HepG2 (cell line): ENCODE data around the gene GNL3. TPM values are rescaled to one million over a fixed set of nuclear protein-coding genes. Genes with fewer than 3 reads are reported as not detected.

Source experiments
- ATF2 ChIP-seq: sonication (generic); formaldehyde crosslinking; IDR thresholded peaks from 2 replicates; pipeline ENCODE4 v1.4.0; 2020; ENCODE audit warnings: missing genetic modification reagents
- CHD2 ChIP-seq: IDR thresholded peaks from 2 replicates; pipeline ENCODE4 v1.6.1; 2011; ENCODE audit warnings: low read depth, low read length, improper control_type of control experiment
- HNRNPLL ChIP-seq: fragments of 200-400 bp; formaldehyde crosslinking; IDR thresholded peaks from 2 replicates; pipeline ENCODE4 v1.6.1; 2017; ENCODE audit warnings: mild to moderate bottlenecking, low read depth, low read length; ENCODE audit not compliant: poor library complexity, severe bottlenecking
- MED13 ChIP-seq: sonication (generic); formaldehyde crosslinking; IDR thresholded peaks from 2 replicates; pipeline ENCODE4 v1.5.0; 2020; ENCODE audit warnings: missing genetic modification reagents
- NFYB ChIP-seq: sonication (generic); formaldehyde crosslinking; IDR thresholded peaks from 2 replicates; pipeline ENCODE4 v1.4.0; 2020; ENCODE audit warnings: missing genetic modification reagents
- PLRG1 ChIP-seq: fragments of 450-650 bp; conservative IDR thresholded peaks from 2 replicates; pipeline ENCODE4 v1.6.1; 2016
- RFX5 ChIP-seq: IDR thresholded peaks from 2 replicates; pipeline ENCODE4 v1.6.1; 2011; ENCODE audit warnings: low read depth, low read length, improper control_type of control experiment
- TEAD2 ChIP-seq: sonication (generic); formaldehyde crosslinking; IDR thresholded peaks from 2 replicates; pipeline ENCODE4 v1.9.0; 2021; ENCODE audit warnings: missing genetic modification reagents
- ZHX2 ChIP-seq, 2 experiments: sonication (generic) in 1 of 2; formaldehyde crosslinking in 1 of 2; IDR thresholded peaks; 2 replicates each; pipeline versions ENCODE4 v1.6.1 to v1.9.0; 2014 to 2022; ENCODE audit warnings: antibody characterized with exemption in 1 of 2, borderline replicate concordance in 1 of 2, inconsistent platforms in 1 of 2, low read depth in 1 of 2, missing genetic modification reagents in 1 of 2
- ZNF350 ChIP-seq: sonication (generic); formaldehyde crosslinking; IDR thresholded peaks from 2 replicates; pipeline ENCODE4 v1.4.0; 2020; ENCODE audit warnings: mild to moderate bottlenecking, low read depth, missing genetic modification reagents, borderline replicate concordance
- ZNF484 ChIP-seq: sonication (generic); formaldehyde crosslinking; IDR thresholded peaks from 2 replicates; pipeline ENCODE4 v1.5.1; 2020; ENCODE audit warnings: mild to moderate bottlenecking, low read depth, missing genetic modification reagents, borderline replicate concordance
- ZNF652 ChIP-seq: IDR thresholded peaks from 2 replicates; pipeline ENCODE4 v1.6.1; 2016; ENCODE audit warnings: low read depth, borderline replicate concordance
- ZNF790 ChIP-seq: sonication (generic); formaldehyde crosslinking; IDR thresholded peaks from 2 replicates; pipeline ENCODE4 v1.8.0; 2022; ENCODE audit warnings: missing genetic modification reagents, mild to moderate bottlenecking, borderline replicate concordance
- polyA plus RNA-seq, 8 experiments: library from polyadenylated mRNA; depleted of rRNA in 3 of 8; stranded (reverse) in 7 of 8; unstranded in 1 of 8; fragments of >200 nt; fragmentation: Illumina TruSeq in 4 of 8; extraction: Trizol in 4 of 8; gene quantifications; 2 replicates each; pipeline versions ENCODE4 v1.2.1 to v1.2.3, GENCODE V29; 2011 to 2016; ENCODE audit warnings: low read depth in 4 of 8, missing spikeins in 1 of 8, mixed read lengths in 1 of 8; ENCODE audit not compliant: insufficient read depth in 1 of 8
- total RNA-seq, 5 experiments: library from RNA; depleted of rRNA; stranded (reverse); fragments of >200 nt; fragmentation: Illumina TruSeq; extraction: Trizol; gene quantifications; 2 replicates each; pipeline ENCODE4 v1.2.3, GENCODE V29; 2016; ENCODE audit warnings: low read depth in 1 of 5
- TF ChIP-seq, protein P1 (sequence below): IDR thresholded peaks from 2 replicates; pipeline ENCODE4 v1.6.1; 2012; ENCODE audit warnings: low read depth, low read length, improper control_type of control experiment
- TF ChIP-seq, protein P2 (sequence below): sonication (generic); formaldehyde crosslinking; IDR thresholded peaks from 2 replicates; pipeline ENCODE4 v1.4.0; 2020; ENCODE audit warnings: missing genetic modification reagents, mild to moderate bottlenecking, borderline replicate concordance
- TF ChIP-seq, protein P3 (sequence below): sonication (generic); formaldehyde crosslinking; IDR thresholded peaks from 2 replicates; pipeline ENCODE4 v1.4.0; 2020; ENCODE audit warnings: missing genetic modification reagents

Gene GNL3
- total and polyA plus RNA-seq, 2 of the 13 experiments (the other 11 are each of a cell fraction or from before 2014, with no cell fraction given) = 129 to 257 TPM

DNA sequence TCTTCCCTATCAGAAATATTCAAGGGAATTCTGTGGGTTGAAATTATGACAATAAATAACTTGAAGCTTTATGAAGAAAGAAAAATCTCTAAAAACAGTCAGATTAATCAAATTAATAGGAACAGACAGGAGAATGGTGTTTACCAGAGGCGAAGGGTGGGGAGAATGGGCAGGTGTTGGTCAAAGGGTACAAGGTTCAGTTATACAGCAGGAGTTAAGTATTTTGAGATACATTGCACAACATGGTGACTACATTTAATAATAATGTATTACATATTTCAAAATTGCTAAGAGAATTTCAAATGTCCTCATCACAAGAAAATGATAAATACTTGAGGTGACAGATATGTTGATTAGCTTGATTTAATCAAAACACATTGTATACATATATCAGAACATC, 38.7 kb downstream of the GNL3 start (continued):
- TF ChIP-seq ZHX2 (IDR thresholded peaks at IDR 0.05; ENCODE audit: low read depth) = no peak
- no peak for TF ChIP-seq ZHX2 (CRISPR knock-in tag; IDR thresholded peaks at IDR 0.05; ENCODE audit: borderline replicate concordance)
- peak; percentile 59; the same call in 1 of the 2 replicates for TF ChIP-seq ZNF652 (CRISPR knock-in tag)
- no peak for TF ChIP-seq CHD2
- TF ChIP-seq, protein P1, sequence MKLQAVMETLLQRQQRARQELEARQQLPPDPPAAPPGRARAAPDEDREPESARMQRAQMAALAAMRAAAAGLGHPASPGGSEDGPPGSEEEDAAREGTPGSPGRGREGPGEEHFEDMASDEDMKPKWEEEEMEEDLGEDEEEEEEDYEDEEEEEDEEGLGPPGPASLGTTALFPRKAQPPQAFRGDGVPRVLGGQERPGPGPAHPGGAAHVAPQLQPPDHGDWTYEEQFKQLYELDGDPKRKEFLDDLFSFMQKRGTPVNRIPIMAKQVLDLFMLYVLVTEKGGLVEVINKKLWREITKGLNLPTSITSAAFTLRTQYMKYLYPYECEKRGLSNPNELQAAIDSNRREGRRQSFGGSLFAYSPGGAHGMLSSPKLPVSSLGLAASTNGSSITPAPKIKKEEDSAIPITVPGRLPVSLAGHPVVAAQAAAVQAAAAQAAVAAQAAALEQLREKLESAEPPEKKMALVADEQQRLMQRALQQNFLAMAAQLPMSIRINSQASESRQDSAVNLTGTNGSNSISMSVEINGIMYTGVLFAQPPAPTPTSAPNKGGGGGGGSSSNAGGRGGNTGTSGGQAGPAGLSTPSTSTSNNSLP = peak; percentile 84
- no peak for TF ChIP-seq MED13
- TF ChIP-seq HNRNPLL = no peak
- no peak for TF ChIP-seq TEAD2 (CRISPR knock-in tag)
- TF ChIP-seq ZNF484 (CRISPR knock-in tag) = no peak
- no peak for TF ChIP-seq NFYB
- no peak for TF ChIP-seq ATF2 (CRISPR knock-in tag)
- no peak for TF ChIP-seq PLRG1
- no peak for TF ChIP-seq RFX5
- TF ChIP-seq, protein P2, sequence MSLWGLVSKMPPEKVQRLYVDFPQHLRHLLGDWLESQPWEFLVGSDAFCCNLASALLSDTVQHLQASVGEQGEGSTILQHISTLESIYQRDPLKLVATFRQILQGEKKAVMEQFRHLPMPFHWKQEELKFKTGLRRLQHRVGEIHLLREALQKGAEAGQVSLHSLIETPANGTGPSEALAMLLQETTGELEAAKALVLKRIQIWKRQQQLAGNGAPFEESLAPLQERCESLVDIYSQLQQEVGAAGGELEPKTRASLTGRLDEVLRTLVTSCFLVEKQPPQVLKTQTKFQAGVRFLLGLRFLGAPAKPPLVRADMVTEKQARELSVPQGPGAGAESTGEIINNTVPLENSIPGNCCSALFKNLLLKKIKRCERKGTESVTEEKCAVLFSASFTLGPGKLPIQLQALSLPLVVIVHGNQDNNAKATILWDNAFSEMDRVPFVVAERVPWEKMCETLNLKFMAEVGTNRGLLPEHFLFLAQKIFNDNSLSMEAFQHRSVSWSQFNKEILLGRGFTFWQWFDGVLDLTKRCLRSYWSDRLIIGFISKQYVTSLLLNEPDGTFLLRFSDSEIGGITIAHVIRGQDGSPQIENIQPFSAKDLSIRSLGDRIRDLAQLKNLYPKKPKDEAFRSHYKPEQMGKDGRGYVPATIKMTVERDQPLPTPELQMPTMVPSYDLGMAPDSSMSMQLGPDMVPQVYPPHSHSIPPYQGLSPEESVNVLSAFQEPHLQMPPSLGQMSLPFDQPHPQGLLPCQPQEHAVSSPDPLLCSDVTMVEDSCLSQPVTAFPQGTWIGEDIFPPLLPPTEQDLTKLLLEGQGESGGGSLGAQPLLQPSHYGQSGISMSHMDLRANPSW = no peak
- TF ChIP-seq, protein P3, sequence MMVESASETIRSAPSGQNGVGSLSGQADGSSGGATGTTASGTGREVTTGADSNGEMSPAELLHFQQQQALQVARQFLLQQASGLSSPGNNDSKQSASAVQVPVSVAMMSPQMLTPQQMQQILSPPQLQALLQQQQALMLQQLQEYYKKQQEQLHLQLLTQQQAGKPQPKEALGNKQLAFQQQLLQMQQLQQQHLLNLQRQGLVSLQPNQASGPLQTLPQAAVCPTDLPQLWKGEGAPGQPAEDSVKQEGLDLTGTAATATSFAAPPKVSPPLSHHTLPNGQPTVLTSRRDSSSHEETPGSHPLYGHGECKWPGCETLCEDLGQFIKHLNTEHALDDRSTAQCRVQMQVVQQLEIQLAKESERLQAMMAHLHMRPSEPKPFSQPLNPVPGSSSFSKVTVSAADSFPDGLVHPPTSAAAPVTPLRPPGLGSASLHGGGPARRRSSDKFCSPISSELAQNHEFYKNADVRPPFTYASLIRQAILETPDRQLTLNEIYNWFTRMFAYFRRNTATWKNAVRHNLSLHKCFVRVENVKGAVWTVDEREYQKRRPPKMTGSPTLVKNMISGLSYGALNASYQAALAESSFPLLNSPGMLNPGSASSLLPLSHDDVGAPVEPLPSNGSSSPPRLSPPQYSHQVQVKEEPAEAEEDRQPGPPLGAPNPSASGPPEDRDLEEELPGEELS = no peak
- TF ChIP-seq ZNF790 (CRISPR knock-in tag) = no peak
- no peak for TF ChIP-seq ZNF350 (CRISPR knock-in tag)
